Smooth muscle cell (in vitro differentiated cells): ENCODE data around the gene TGFBR1. TPM values are rescaled to one million over a fixed set of nuclear protein-coding genes. Genes with fewer than 3 reads are reported as not detected.

Experiments
- DNase-seq: peaks from one replicate; lab custom pipeline; 2025; ENCODE audit not compliant: unreplicated experiment; lab: John Stamatoyannopoulos, UW
- H2AFZ ChIP-seq: fragments of 200-600 bp; sonication (generic); 2 replicates; pipeline ENCODE4 v1.6.0; 2016; ENCODE audit warnings: antibody characterized with exemption, low read depth, mild to moderate bottlenecking
- H3F3A ChIP-seq: fragments of 200-600 bp; sonication (generic); 2 replicates; pipeline ENCODE4 v1.6.0; 2017; ENCODE audit warnings: antibody characterized with exemption, low read depth
- H3K27ac ChIP-seq: fragments of 200-600 bp; sonication (generic); 2 replicates; pipeline ENCODE4 v1.5.1; 2016; ENCODE audit warnings: low read depth, mild to moderate bottlenecking
- H3K27me3 ChIP-seq: fragments of 200-600 bp; sonication (generic); 2 replicates; pipeline ENCODE4 v1.6.1; 2016; ENCODE audit warnings: low read depth, mild to moderate bottlenecking
- H3K36me3 ChIP-seq: fragments of 200-600 bp; sonication (generic); 2 replicates; pipeline ENCODE4 v1.5.1; 2016; ENCODE audit warnings: low read depth
- H3K4me1 ChIP-seq: fragments of 200-600 bp; sonication (generic); 2 replicates; pipeline ENCODE4 v1.5.1; 2016; ENCODE audit warnings: low read depth
- H3K4me2 ChIP-seq: fragments of 200-600 bp; sonication (generic); 2 replicates; pipeline ENCODE4 v1.6.0; 2016; ENCODE audit warnings: mild to moderate bottlenecking
- H3K4me3 ChIP-seq: fragments of 200-600 bp; sonication (generic); 2 replicates; pipeline ENCODE4 v1.5.1; 2016; ENCODE audit warnings: mild to moderate bottlenecking
- H3K79me2 ChIP-seq: fragments of 200-600 bp; sonication (generic); 2 replicates; pipeline ENCODE4 v1.6.0; 2016; ENCODE audit warnings: low read depth, mild to moderate bottlenecking
- H3K9ac ChIP-seq: fragments of 200-600 bp; sonication (generic); 2 replicates; pipeline ENCODE4 v1.6.0; 2016; ENCODE audit warnings: low read depth
- H3K9me3 ChIP-seq: fragments of 200-600 bp; sonication (generic); replicated peaks from 2 replicates; pipeline ENCODE4 v1.5.1; 2016; ENCODE audit warnings: low read depth
- H4K20me1 ChIP-seq: fragments of 200-600 bp; sonication (generic); 2 replicates; pipeline ENCODE4 v1.6.0; 2016; ENCODE audit warnings: low read depth
- WGBS: methylation state at CpG from one replicate; pipeline ENCODE4 v1.1.7; 2016; ENCODE audit warnings: low lambda C conversion rate; 5-methylcytosine and 5-hydroxymethylcytosine counted together
- polyA plus RNA-seq: library from polyadenylated mRNA; unstranded; fragments of >200 nt; fragmentation: Nextera tagmentation; extraction: Ambion mirVana; gene quantifications from 2 replicates; pipeline ENCODE4 v1.2.1, GENCODE V29; 2016
- total RNA-seq: library from RNA; depleted of rRNA; stranded (reverse); fragments of >200 nt; gene quantifications from 2 replicates; pipeline ENCODE4 v1.2.3, GENCODE V29; 2014
- TF ChIP-seq, protein P1 (sequence below): fragments of 200-600 bp; sonication (generic); IDR thresholded peaks from 2 replicates; pipeline ENCODE4 v1.5.1; 2017; ENCODE audit warnings: borderline replicate concordance, mild to moderate bottlenecking, antibody characterized with exemption; ENCODE audit not compliant: insufficient read depth, poor library complexity, severe bottlenecking

The TGFBR1 gene
- total and polyA plus RNA-seq, 2 experiments from 2014 or later, result 87.8 to 240 TPM

- H4K20me1 ChIP-seq, result no peaks in the 10 kb centered on the region
- no peak overlapping the region for H3K4me2 ChIP-seq
- H3K27me3 ChIP-seq, result no peaks in the 10 kb centered on the region
- WGBS, result 74% methylated on average over 1 of the region's 1 CpG
- no peaks in the 10 kb centered on the region for H3K9me3 ChIP-seq
- H3K79me2 ChIP-seq, result no peaks in the 10 kb centered on the region
- no peak overlapping the region for H2AFZ ChIP-seq
- no peaks in the 10 kb centered on the region for H3K4me1 ChIP-seq
- H3K27ac ChIP-seq, result no peak overlapping the region
- peaks cover 35% of the 10 kb centered on the region for H3F3A ChIP-seq
- peaks cover 3% of the 10 kb centered on the region for H3K36me3 ChIP-seq
- H3K9ac ChIP-seq, result no peak overlapping the region
- H3K4me3 ChIP-seq, result no peak overlapping the region
- TF ChIP-seq, protein P1, sequence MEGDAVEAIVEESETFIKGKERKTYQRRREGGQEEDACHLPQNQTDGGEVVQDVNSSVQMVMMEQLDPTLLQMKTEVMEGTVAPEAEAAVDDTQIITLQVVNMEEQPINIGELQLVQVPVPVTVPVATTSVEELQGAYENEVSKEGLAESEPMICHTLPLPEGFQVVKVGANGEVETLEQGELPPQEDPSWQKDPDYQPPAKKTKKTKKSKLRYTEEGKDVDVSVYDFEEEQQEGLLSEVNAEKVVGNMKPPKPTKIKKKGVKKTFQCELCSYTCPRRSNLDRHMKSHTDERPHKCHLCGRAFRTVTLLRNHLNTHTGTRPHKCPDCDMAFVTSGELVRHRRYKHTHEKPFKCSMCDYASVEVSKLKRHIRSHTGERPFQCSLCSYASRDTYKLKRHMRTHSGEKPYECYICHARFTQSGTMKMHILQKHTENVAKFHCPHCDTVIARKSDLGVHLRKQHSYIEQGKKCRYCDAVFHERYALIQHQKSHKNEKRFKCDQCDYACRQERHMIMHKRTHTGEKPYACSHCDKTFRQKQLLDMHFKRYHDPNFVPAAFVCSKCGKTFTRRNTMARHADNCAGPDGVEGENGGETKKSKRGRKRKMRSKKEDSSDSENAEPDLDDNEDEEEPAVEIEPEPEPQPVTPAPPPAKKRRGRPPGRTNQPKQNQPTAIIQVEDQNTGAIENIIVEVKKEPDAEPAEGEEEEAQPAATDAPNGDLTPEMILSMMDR, result no peak
- no peak for DNase-seq
Measured at GRCh38 chr9:99069075-99069474, 35.8 kb upstream of the TGFBR1 start.

DNA sequence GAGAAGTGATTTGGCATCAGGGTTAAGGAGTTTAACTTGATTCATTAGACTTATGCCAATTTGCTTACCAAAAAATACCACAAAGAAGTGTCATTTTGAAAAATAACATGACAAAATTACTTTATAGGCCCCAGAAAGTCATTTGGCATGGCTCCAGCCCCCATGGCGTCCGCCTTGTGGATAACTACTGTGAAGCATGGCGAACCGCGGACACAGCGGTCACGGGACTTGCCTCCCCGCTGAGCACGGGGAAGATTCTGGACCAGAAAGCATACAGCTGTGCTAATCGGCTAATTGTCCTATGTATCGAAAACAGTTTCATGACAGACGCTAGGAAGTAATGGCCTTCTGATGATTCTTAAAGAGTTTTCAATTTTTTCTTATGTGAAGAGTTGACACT, 35.4 kb upstream of the TGFBR1 start:
- Histone ChIP-seq H3F3A (peaks cover 40% of the 10 kb centered on the region), H3K36me3 (peaks cover 3% of the 10 kb centered on the region), H3K4me3 (no peak overlapping the region), H2AFZ (no peak overlapping the region), H3K27me3 (no peaks in the 10 kb centered on the region), H3K9ac (no peak overlapping the region), H3K9me3 (no peaks in the 10 kb centered on the region), H3K79me2 (no peaks in the 10 kb centered on the region), H4K20me1 (no peaks in the 10 kb centered on the region), H3K27ac (peak overlapping the region; percentile 66), H3K4me2 (no peak overlapping the region), H3K4me1 (no peaks in the 10 kb centered on the region)
- WGBS, result 98% methylated on average over 12 of the region's 12 CpGs
- no peak for DNase-seq
- TF ChIP-seq, protein P1, result no peak

- 82% methylated on average over 6 of the region's 6 CpGs for WGBS
- no peaks in the 10 kb centered on the region for H3K4me1 ChIP-seq
- H3K4me2 ChIP-seq, result peak overlapping the region; percentile 14
- H3K36me3 ChIP-seq, result peaks cover 3% of the 10 kb centered on the region
- TF ChIP-seq, protein P1, result no peak
- H3K27ac ChIP-seq, result peak overlapping the region; percentile 66
- peaks cover 42% of the 10 kb centered on the region for H3F3A ChIP-seq
- no peak overlapping the region for H3K4me3 ChIP-seq
- DNase-seq, result no peak
- H2AFZ ChIP-seq, result no peak overlapping the region
- H3K79me2 ChIP-seq, result no peaks in the 10 kb centered on the region
- H3K9ac ChIP-seq, result no peak overlapping the region
- no peaks in the 10 kb centered on the region for H3K27me3 ChIP-seq
- no peaks in the 10 kb centered on the region for H3K9me3 ChIP-seq
- no peaks in the 10 kb centered on the region for H4K20me1 ChIP-seq
Measured at GRCh38 chr9:99070681-99071080, 34.2 kb upstream of the TGFBR1 start.

- Histone ChIP-seq H3F3A (peaks cover 42% of the 10 kb centered on the region), H2AFZ (no peak overlapping the region), H3K4me1 (no peaks in the 10 kb centered on the region), H3K4me3 (no peak overlapping the region), H3K27me3 (no peaks in the 10 kb centered on the region), H3K4me2 (peak overlapping the region; percentile 14), H3K79me2 (no peaks in the 10 kb centered on the region), H3K27ac (peak overlapping the region; percentile 66), H3K9ac (no peak overlapping the region), H3K9me3 (no peaks in the 10 kb centered on the region), H3K36me3 (peaks cover 3% of the 10 kb centered on the region), H4K20me1 (no peaks in the 10 kb centered on the region)
- TF ChIP-seq, protein P1, result no peak
- 77% methylated on average over 9 of the region's 9 CpGs for WGBS
- DNase-seq, result no peak
Measured at GRCh38 chr9:99071313-99072039, 33.4 kb upstream of the TGFBR1 start.
